C4-2B (cell line): ENCODE measurements around the gene KIF26B.

Source experiments
- H3K27ac ChIP-seq: fragments of 450-650 bp; 2 replicates; pipeline ENCODE4 v1.5.1; 2017
- CTCF ChIP-seq: fragments of 450-650 bp; conservative IDR thresholded peaks from 2 replicates; pipeline ENCODE4 v1.5.1; 2017; ENCODE audit warnings: mild to moderate bottlenecking
- ZFX ChIP-seq: fragments of 450-650 bp; IDR thresholded peaks from 2 replicates; pipeline ENCODE4 v1.6.1; 2017

The KIF26B gene

GRCh38 chr1:245589316-245589715 is 434.5 kb downstream of the KIF26B start:
- TF ChIP-seq CTCF (no peak), ZFX (no peak)
- no peak overlapping the region for H3K27ac ChIP-seq

GRCh38 chr1:245589906-245590305 is 435.1 kb downstream of the KIF26B start:
- TF ChIP-seq CTCF: no peak
- no peak for TF ChIP-seq ZFX
- H3K27ac ChIP-seq: no peak overlapping the region

- no peak for TF ChIP-seq CTCF
- no peak for TF ChIP-seq ZFX
- no peak overlapping the region for H3K27ac ChIP-seq
Observed at GRCh38 chr1:245590726-245591125, 435.9 kb downstream of the KIF26B start.

- TF ChIP-seq CTCF: no peak
- TF ChIP-seq ZFX: no peak
- H3K27ac ChIP-seq: no peak overlapping the region
Observed at GRCh38 chr1:245591346-245592188, 436.8 kb downstream of the KIF26B start.

- no peak overlapping the region for H3K27ac ChIP-seq
- TF ChIP-seq ZFX (no peak), CTCF (no peak)
Observed at GRCh38 chr1:245592189-245592460, 437.3 kb downstream of the KIF26B start.

- H3K27ac ChIP-seq: no peak overlapping the region
- TF ChIP-seq CTCF (no peak), ZFX (no peak)
Observed at GRCh38 chr1:245598524-245599305, 443.9 kb downstream of the KIF26B start.
